ENCODE measurements around the gene ACVR1.

Gene ACVR1

GRCh38 chr2:157919181-157919580 is 43.1 kb upstream of the ACVR1 start:
- POLR2A ChIA-PET, result no interaction called here
- CTCF ChIA-PET, result no interaction called here
- TF ChIP-seq CTCF (IDR thresholded peaks at IDR 0.05; ENCODE audit: insufficient read depth, low read length, missing control alignments), result no peak

GRCh38 chr2:157918319-157918718 is 42.2 kb upstream of the ACVR1 start:
- no peak overlapping the region for H3K4me3 ChIP-seq (ENCODE audit: low read depth, low read length)
- no peak for DNase-seq (ENCODE audit: low read depth, low spot score)
- ChIA-PET POLR2A (no interaction called here), CTCF (no interaction called here)
- no peak for TF ChIP-seq CTCF (IDR thresholded peaks at IDR 0.05; ENCODE audit: insufficient read depth, low read length, missing control alignments)

More at GRCh38 chr2:157919181-157919580, 43.1 kb upstream of the ACVR1 start:
- no peak for DNase-seq (ENCODE audit: low read depth, low spot score)
- no peak overlapping the region for H3K4me3 ChIP-seq (ENCODE audit: low read depth, low read length)

DNA sequence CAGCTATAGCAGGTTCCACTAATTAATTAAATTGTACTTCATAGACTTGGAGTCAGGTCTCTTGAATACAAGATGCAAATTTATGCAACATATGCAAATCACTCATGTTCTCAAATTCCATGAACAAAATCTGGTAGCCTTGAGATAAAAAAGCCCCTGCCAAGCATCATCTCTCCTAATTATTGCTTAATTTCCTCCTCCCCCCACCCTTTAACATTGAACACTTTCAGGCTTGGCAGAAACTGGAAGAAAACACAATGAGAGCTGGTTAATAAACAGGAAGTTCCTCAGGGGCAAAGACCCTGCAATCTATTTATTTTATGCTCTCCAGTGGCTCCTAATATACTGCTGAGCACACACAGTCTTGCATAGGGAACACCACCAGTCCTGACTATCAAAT is 35.6 kb upstream of the ACVR1 start:
- ChIA-PET CTCF (no interaction called here), POLR2A (no interaction called here)
- no peak for DNase-seq (ENCODE audit: low read depth, low spot score)
- H3K4me3 ChIP-seq (ENCODE audit: low read depth, low read length), result no peak overlapping the region
- TF ChIP-seq CTCF (IDR thresholded peaks at IDR 0.05; ENCODE audit: insufficient read depth, low read length, missing control alignments), result no peak

- H3K4me3 ChIP-seq (ENCODE audit: low read depth, low read length), result no peak overlapping the region
- CTCF ChIA-PET, result no interaction called here
- no peak for TF ChIP-seq CTCF (IDR thresholded peaks at IDR 0.05; ENCODE audit: insufficient read depth, low read length, missing control alignments)
- DNase-seq (ENCODE audit: low read depth, low spot score), result no peak
- POLR2A ChIA-PET, result no interaction called here
Measured at GRCh38 chr2:157911246-157911645, 35.1 kb upstream of the ACVR1 start.

- no peak for DNase-seq (ENCODE audit: low read depth, low spot score)
- no peak for TF ChIP-seq CTCF (IDR thresholded peaks at IDR 0.05; ENCODE audit: insufficient read depth, low read length, missing control alignments)
- H3K4me3 ChIP-seq (ENCODE audit: low read depth, low read length), result no peak overlapping the region
- POLR2A ChIA-PET, result interaction anchor here (0.7 kb wide), 1 partner anchor 10 kb away, joined by 3 read pairs; no protein-coding TSS in a partner anchor
- CTCF ChIA-PET, result no interaction called here
Measured at GRCh38 chr2:157905092-157905491, 29.0 kb upstream of the ACVR1 start.

GRCh38 chr2:157903626-157904025 is 27.5 kb upstream of the ACVR1 start:
- no peak overlapping the region for H3K4me3 ChIP-seq (ENCODE audit: low read depth, low read length)
- POLR2A ChIA-PET, result no interaction called here
- CTCF ChIA-PET, result no interaction called here
- TF ChIP-seq CTCF (IDR thresholded peaks at IDR 0.05; ENCODE audit: insufficient read depth, low read length, missing control alignments), result no peak
- DNase-seq (ENCODE audit: low read depth, low spot score), result no peak
